A549 (cell line): Measurements from ENCODE around the gene ASIC5. TPM values are rescaled to one million over a fixed set of nuclear protein-coding genes. Genes with fewer than 3 reads are reported as not detected.

Experiments used
- ATAC-seq, 2 experiments: fragments of 200-7000 bp in 1 of 2; fragments of >200 bp in 1 of 2; cut with Nextera tagmentation in 1 of 2; cut with Tn5 transposase in 1 of 2; 3 replicates each; pipeline versions ENCODE4 v1.8.0 to v1.9.1; 2018 to 2020; ENCODE audit warnings: mild to moderate bottlenecking in 1 of 2, moderate library complexity in 1 of 2
- CTCF ChIA-PET: fragments of 300-600 bp; sonication (Branson Sonifier 250); formaldehyde crosslinking; extraction: SDS; loops from one replicate; lab custom pipeline; 2021; ENCODE audit warnings: antibody characterized with exemption, inconsistent platforms; lab: Yijun Ruan, JAX
- POLR2A ChIA-PET: fragments of 350-600 bp; formaldehyde crosslinking; extraction: SDS; loops from one replicate; lab custom pipeline; 2021; ENCODE audit warnings: antibody characterized with exemption, inconsistent platforms; lab: Yijun Ruan, JAX
- DNase-seq, 2 experiments: peaks; one replicate each; pipeline versions ENCODE4 v3.0.0 to v3.0.0-alpha.2; 2011 to 2016; ENCODE audit warnings: low read depth in 1 of 2, low spot score in 1 of 2
- FAIRE-seq: peaks from 2 replicates; lab custom pipeline; 2011; peaks lifted over from hg19 to GRCh38; lab: Jason Lieb, UNC
- H3K27ac ChIP-seq, 2 experiments: fragments of >200 bp; sonication (Bioruptor Twin); formaldehyde crosslinking; 3 replicates each; pipeline ENCODE4 v1.5.1; 2016 to 2017
- H3K4me1 ChIP-seq: fragments of >200 bp; sonication (Bioruptor Twin); formaldehyde crosslinking; 3 replicates; pipeline ENCODE4 v1.6.1; 2016
- H3K4me2 ChIP-seq: fragments of >200 bp; sonication (Bioruptor Twin); formaldehyde crosslinking; 3 replicates; pipeline ENCODE4 v1.6.1; 2016
- H3K4me3 ChIP-seq: fragments of >200 bp; sonication (Bioruptor Twin); formaldehyde crosslinking; 3 replicates; pipeline ENCODE4 v1.5.1; 2016
- H3K9me3 ChIP-seq: fragments of >200 bp; sonication (Bioruptor Twin); formaldehyde crosslinking; 3 replicates; pipeline ENCODE4 v1.6.1; 2016
- BHLHE40 ChIP-seq: IDR thresholded peaks from 2 replicates; pipeline ENCODE4 v1.6.1; 2012; ENCODE audit warnings: low read depth, low read length, inconsistent platforms
- CEBPB ChIP-seq, 2 experiments: fragments of >200 bp in 1 of 2; sonication (Bioruptor Twin) in 1 of 2; formaldehyde crosslinking in 1 of 2; IDR thresholded peaks; 2 replicates each; pipeline ENCODE4 v1.6.1; 2012 to 2016
- EHF ChIP-seq: fragments of 250-450 bp; sonication (Bioruptor Pico); IDR thresholded peaks from 2 replicates; pipeline ENCODE4 v1.5.0; 2020; ENCODE audit warnings: mild to moderate bottlenecking
- EHMT2 ChIP-seq: fragments of 200-600 bp; sonication (generic); IDR thresholded peaks from 2 replicates; pipeline ENCODE4 v1.6.1; 2016; ENCODE audit warnings: antibody characterized with exemption, low read depth, mild to moderate bottlenecking, moderate library complexity
- ELK1 ChIP-seq: fragments of 150-350 bp; IDR thresholded peaks from 2 replicates; pipeline ENCODE4 v1.6.1; 2014; ENCODE audit warnings: low read depth, mild to moderate bottlenecking, low read length
- ESRRA ChIP-seq: fragments of 150-350 bp; IDR thresholded peaks from 2 replicates; pipeline ENCODE4 v1.6.1; 2014; ENCODE audit warnings: mild to moderate bottlenecking, low read length, borderline replicate concordance
- FOSL2 ChIP-seq, 2 experiments: fragments of 450-650 bp in 1 of 2; fragments of >200 bp in 1 of 2; sonication (Bioruptor Twin) in 1 of 2; formaldehyde crosslinking; IDR thresholded peaks; 2 replicates each; pipeline versions ENCODE4 v1.5.0 to v1.6.1; 2016 to 2020; ENCODE audit warnings: mild to moderate bottlenecking in 1 of 2, moderate library complexity in 1 of 2
- FOXS1 ChIP-seq: fragments of 250-450 bp; sonication (Bioruptor Pico); IDR thresholded peaks from 2 replicates; pipeline ENCODE4 v1.5.0; 2020; ENCODE audit warnings: mild to moderate bottlenecking, moderate library complexity
- GATA3 ChIP-seq: IDR thresholded peaks from 2 replicates; pipeline ENCODE4 v1.6.1; 2012; ENCODE audit warnings: borderline replicate concordance
- HES2 ChIP-seq: fragments of >200 bp; sonication (Bioruptor Twin); formaldehyde crosslinking; IDR thresholded peaks from 2 replicates; pipeline ENCODE4 v1.6.1; 2016
- JUN ChIP-seq, 2 experiments: fragments of >200 bp; sonication (Bioruptor Twin); formaldehyde crosslinking; IDR thresholded peaks; 2 replicates in 1 of 2; 3 replicates in 1 of 2; pipeline ENCODE4 v1.6.1; 2016 to 2017
- KDM5A ChIP-seq: fragments of 200-600 bp; sonication (generic); IDR thresholded peaks from 2 replicates; pipeline ENCODE4 v1.6.1; 2016; ENCODE audit warnings: antibody characterized with exemption, mild to moderate bottlenecking
- MAZ ChIP-seq: fragments of 150-350 bp; IDR thresholded peaks from 2 replicates; pipeline ENCODE4 v1.6.1; 2014; ENCODE audit warnings: antibody characterized with exemption, low read depth, low read length, borderline replicate concordance
- PBX3 ChIP-seq: IDR thresholded peaks from 2 replicates; pipeline ENCODE4 v1.6.1; 2012
- POLR2AphosphoS2 ChIP-seq: conservative IDR thresholded peaks from 2 replicates; pipeline ENCODE4 v1.6.1; 2012; ENCODE audit warnings: low read length, improper control_type of control experiment, inconsistent platforms
- REST ChIP-seq: fragments of 200-600 bp; sonication (generic); IDR thresholded peaks from 2 replicates; pipeline ENCODE4 v1.6.1; 2016; ENCODE audit warnings: antibody characterized with exemption, mild to moderate bottlenecking, moderate library complexity
- RFX5 ChIP-seq: fragments of 450-650 bp; IDR thresholded peaks from 2 replicates; pipeline ENCODE4 v1.7.1; 2014; ENCODE audit warnings: antibody characterized with exemption, mild to moderate bottlenecking, moderate library complexity
- TP53 ChIP-seq: fragments of 250-450 bp; sonication (Bioruptor Pico); IDR thresholded peaks from 2 replicates; pipeline ENCODE4 v1.5.0; 2021; ENCODE audit warnings: mild to moderate bottlenecking, moderate library complexity
- USF2 ChIP-seq: fragments of 450-650 bp; IDR thresholded peaks from 2 replicates; pipeline ENCODE4 v1.6.1; 2014; ENCODE audit warnings: antibody characterized with exemption
- ZNF302 ChIP-seq: fragments of 250-450 bp; sonication (Bioruptor Pico); IDR thresholded peaks from 2 replicates; pipeline ENCODE4 v1.9.0; 2021; ENCODE audit warnings: inconsistent platforms, mild to moderate bottlenecking, moderate library complexity
- WGBS: methylation state at CpG from one replicate; pipeline ENCODE4 v1.1.6; 2017; ENCODE audit errors: missing lambda C conversion rate; 5-methylcytosine and 5-hydroxymethylcytosine counted together
- polyA plus RNA-seq, 4 experiments: library from polyadenylated mRNA; depleted of rRNA in 3 of 4; stranded (reverse); fragments of >200 nt; fragmentation: RNase III in 1 of 4; extraction: RNeasy Plus Mini Kit Qiagen cat#74134 plus additional on column Dnase treatment in 1 of 4; gene quantifications; 2 replicates in 3 of 4; 3 replicates in 1 of 4; pipeline ENCODE4 v1.2.3, GENCODE V29; 2011 to 2017

The ASIC5 gene
- polyA plus RNA-seq, 2 of the 4 experiments (the other 2 are of a cell fraction): not detected

GRCh38 chr4:155889946-155890345 lies 23.9 kb upstream of the ASIC5 start:
- H3K4me1 ChIP-seq: 0 out of 3 replicates have a peak, but pooled peaks cover 6% of the 10 kb centered on the region
- CTCF ChIA-PET: no interaction called here
- TF ChIP-seq MAZ (no peak), ZNF302 (CRISPR knock-in tag) (no peak), PBX3 (no peak), JUN (IDR thresholded peaks at IDR 0.05) (no peak), KDM5A (no peak), RFX5 (no peak), GATA3 (no peak), ELK1 (no peak), USF2 (no peak)
- TF ChIP-seq, all 56 proteins: peak for 0
- DNase-seq: no peak
- no peaks in the 10 kb centered on the region for H3K9me3 ChIP-seq
- WGBS: 72% methylated on average over 2 of the region's 2 CpGs
- POLR2A ChIA-PET: interaction anchor here (0.6 kb wide), 1 partner anchor 37 kb away, joined by 3 read pairs; no protein-coding TSS in a partner anchor
- H3K4me3 ChIP-seq: no peak overlapping the region
- FAIRE-seq: no peak
- ATAC-seq: no peak
- no peak overlapping the region for H3K27ac ChIP-seq
- no peak overlapping the region for H3K4me2 ChIP-seq

GRCh38 chr4:155889031-155889793 lies 23.1 kb upstream of the ASIC5 start:
- DNase-seq: peak in 1 of 2 experiments; percentile 9

GRCh38 chr4:155887847-155888570 lies 21.9 kb upstream of the ASIC5 start:
- TF ChIP-seq RFX5 (no peak), ESRRA (no peak), CEBPB (IDR thresholded peaks at IDR 0.05) (no peak), BHLHE40 (no peak), FOSL2 (IDR thresholded peaks at IDR 0.05) (no peak), FOSL2 (CRISPR knock-in tag; IDR thresholded peaks at IDR 0.05) (no peak), EHF (CRISPR knock-in tag) (no peak), FOXS1 (no peak), POLR2AphosphoS2 (no peak), REST (no peak), HES2 (no peak), ZNF302 (CRISPR knock-in tag) (no peak), EHMT2 (no peak)
- TF ChIP-seq, all 56 proteins: peak for 0
- Histone ChIP-seq H3K9me3 (no peaks in the 10 kb centered on the region), H3K4me3 (no peak overlapping the region), H3K4me1 (0 out of 3 replicates have a peak, but pooled peaks cover 6% of the 10 kb centered on the region), H3K27ac (no peak overlapping the region), H3K4me2 (no peak overlapping the region)
- no peak for ATAC-seq
- WGBS: 59% methylated on average over 5 of the region's 6 CpGs
- FAIRE-seq: no peak
- DNase-seq: no peak
- ChIA-PET POLR2A (no interaction called here), CTCF (no interaction called here)

More at GRCh38 chr4:155889031-155889793, 23.1 kb upstream of the ASIC5 start:
- 0 out of 3 replicates have a peak, but pooled peaks cover 6% of the 10 kb centered on the region for H3K4me1 ChIP-seq
- 0 out of 3 replicates have a peak overlapping the region, but pooled peaks have one; percentile 5 for H3K4me2 ChIP-seq
- ATAC-seq (no peak), FAIRE-seq (no peak)
- 16% methylated on average over 5 of the region's 5 CpGs for WGBS
- no peak overlapping the region for H3K27ac ChIP-seq
- ChIA-PET POLR2A (interaction anchor here (0.6 kb wide), 1 partner anchor 38 kb away, joined by 3 read pairs; no protein-coding TSS in a partner anchor), CTCF (interaction anchor here (0.6 kb wide), 1 partner anchor 64 kb away, joined by 3 read pairs; no protein-coding TSS in a partner anchor)
- H3K4me3 ChIP-seq: no peak overlapping the region
- H3K9me3 ChIP-seq: no peaks in the 10 kb centered on the region
- TF ChIP-seq FOSL2 (IDR thresholded peaks at IDR 0.05) (no peak), FOSL2 (CRISPR knock-in tag; IDR thresholded peaks at IDR 0.05) (peak; percentile 31; the same call in 1 of the 2 replicates), TP53 (CRISPR knock-in tag) (no peak)
